Measurements from ENCODE around the gene PLXDC2. TPM values are rescaled to one million over a fixed set of nuclear protein-coding genes. Genes with fewer than 3 reads are reported as not detected.
A peak's percentile ranks its signal among the peaks of the same experiment; 100 is the strongest.
"Not testable (repeated sequence)": the region's sequence is repeated elsewhere in the genome, so short reads cannot be mapped to it uniquely, and the experiment has no call there.

PLXDC2 gene
- total RNA-seq, 8 experiments from 2014 or later: 3.7 to 129 (median 7.6) TPM

DNA sequence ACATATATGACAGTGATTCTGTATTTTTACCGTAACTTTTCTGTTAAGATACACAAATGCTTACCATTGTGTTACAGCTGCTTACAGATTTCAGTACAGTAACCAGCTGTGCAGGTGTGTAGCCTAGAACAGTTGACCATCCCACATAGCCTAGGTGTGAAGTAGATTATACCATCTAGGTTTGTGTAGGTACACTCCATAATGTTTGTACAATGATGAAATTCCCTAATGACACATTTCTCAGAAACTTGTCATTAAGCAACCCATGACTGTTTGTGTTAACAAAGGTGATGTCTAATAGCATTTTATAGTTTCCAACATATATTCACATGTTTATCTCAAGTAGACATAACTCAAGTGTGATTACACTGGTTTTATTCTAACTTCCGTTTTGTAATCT, 218.5 kb downstream of the PLXDC2 start:
- Histone ChIP-seq H3K27ac (no peak overlapping the region), H3K4me3 (no peak overlapping the region), H3K4me1 (replicated peaks in 1 of 2) (no peaks in the 10 kb centered on the region)
- in situ Hi-C loops (cut with MboI; ENCODE audit: low pct_unique_long_range_greater_than_20kb in 2 of 9, low sequenced_read_pairs in 9 of 9, unreplicated experiment in 9 of 9): no loop called here
- 42 to 100% (median 91%) methylated on average over 1 to 2 of the region's 2 CpGs for WGBS, 10 experiments
- ATAC-seq (replicated peaks in 6 of 8): no peak

DNA sequence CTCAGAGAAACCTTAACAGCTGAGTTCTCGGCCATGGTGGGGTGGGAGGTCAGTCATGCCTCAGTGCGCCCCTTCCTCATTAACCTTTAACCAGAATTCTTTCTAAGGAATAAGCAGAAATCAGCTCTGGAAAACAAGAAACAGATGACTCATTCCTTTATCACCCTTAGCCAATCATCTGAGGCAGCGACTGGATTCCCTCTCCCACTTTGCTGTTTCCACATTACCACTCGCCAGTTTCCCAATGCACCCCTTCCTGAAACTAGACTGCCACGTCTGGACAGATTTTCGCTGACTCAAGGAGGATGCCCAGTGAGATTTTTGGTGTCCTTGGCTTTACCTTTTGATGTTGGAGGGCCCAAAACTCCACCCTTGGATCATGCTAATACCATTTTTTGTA, 223.8 kb downstream of the PLXDC2 start:
- WGBS, 10 experiments: 29 to 100% (median 53%) methylated on average over 1 to 4 of the region's 6 CpGs; no CpG with 5 or more reads in 3 of the 10 experiments
- ATAC-seq (replicated peaks in 6 of 8): no peak
- Histone ChIP-seq H3K4me3 (no peak overlapping the region), H3K4me1 (replicated peaks in 1 of 2) (no peaks in the 10 kb centered on the region), H3K27ac (no peak overlapping the region)
- in situ Hi-C loops (cut with MboI; ENCODE audit: low pct_unique_long_range_greater_than_20kb in 2 of 9, low sequenced_read_pairs in 9 of 9, unreplicated experiment in 9 of 9): no loop called here

DNA sequence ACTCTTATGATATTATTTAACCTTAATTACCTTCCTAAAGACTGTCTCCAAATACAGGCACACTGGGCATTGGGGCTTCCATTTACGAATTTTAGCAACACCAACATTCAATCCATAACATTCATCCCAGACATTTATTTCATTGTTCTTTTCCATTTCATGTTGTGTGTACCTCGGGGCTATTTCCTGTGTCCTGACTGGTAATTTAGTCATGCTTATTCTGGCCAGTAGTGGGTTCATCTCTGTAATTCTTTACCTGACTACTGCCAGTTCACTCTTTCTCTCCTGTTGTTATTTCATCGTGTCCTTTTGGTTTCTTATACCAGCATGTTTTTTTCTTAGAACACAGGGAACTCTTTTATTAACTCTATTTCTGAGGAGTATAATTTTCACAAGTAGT, 225.7 kb downstream of the PLXDC2 start:
- no peak for ATAC-seq (replicated peaks in 6 of 8)
- no peak overlapping the region for H3K27ac ChIP-seq
- in situ Hi-C loops (cut with MboI; ENCODE audit: low pct_unique_long_range_greater_than_20kb in 2 of 9, low sequenced_read_pairs in 9 of 9, unreplicated experiment in 9 of 9): no loop called here
- H3K4me3 ChIP-seq: no peak overlapping the region
- H3K4me1 ChIP-seq (replicated peaks in 1 of 2): no peaks in the 10 kb centered on the region
- WGBS, 10 experiments: 0 to 89% (median 83%) methylated on average over 2 to 3 of the region's 3 CpGs; no CpG with 5 or more reads in 1 of the 10 experiments

DNA sequence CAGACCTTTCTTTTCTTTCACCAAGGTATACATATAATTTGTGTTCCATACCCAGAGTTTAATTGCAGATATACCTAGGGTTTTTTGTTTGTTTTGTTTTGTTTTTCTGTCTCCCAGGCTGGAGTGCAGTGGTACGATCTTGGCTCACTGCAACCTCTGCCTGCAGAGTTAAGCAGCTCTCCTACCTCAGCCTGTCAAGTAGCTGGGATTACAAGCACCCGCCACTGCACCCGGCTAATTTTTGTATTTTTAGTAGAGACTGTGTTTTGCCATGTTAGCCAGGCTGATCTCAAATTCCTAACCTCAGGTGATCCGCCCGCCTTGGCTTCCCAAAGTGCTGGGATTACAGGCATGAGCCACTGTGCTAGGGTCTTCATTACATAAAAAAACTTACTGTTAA, 228.9 kb downstream of the PLXDC2 start:
- not testable (repeated sequence) for ATAC-seq (replicated peaks in 6 of 8); H3K4me3 ChIP-seq

DNA sequence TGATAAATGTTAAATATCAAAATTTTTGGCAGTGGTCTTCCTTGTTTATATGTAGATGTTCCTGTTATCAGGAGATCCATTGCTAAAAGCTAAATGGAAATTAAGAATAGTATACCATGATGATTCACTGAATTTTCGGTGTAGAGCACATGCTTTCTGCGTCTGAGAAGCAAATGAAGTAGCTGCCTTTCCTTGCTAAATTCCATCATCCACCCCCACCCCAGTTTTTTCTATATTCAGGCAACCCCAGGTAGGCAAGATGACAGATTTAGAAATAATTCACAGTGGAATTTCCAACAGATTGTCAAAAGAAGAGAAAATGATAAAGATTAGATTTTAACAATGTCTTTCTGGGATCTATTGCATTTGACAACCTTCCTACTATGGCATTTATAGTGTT, 231.9 kb downstream of the PLXDC2 start:
- H3K4me3 ChIP-seq: no peak overlapping the region
- ATAC-seq (replicated peaks in 6 of 8): no peak
- no peaks in the 10 kb centered on the region for H3K4me1 ChIP-seq (replicated peaks in 1 of 2)
- in situ Hi-C loops (cut with MboI; ENCODE audit: low pct_unique_long_range_greater_than_20kb in 2 of 9, low sequenced_read_pairs in 9 of 9, unreplicated experiment in 9 of 9): no loop called here
- no peak overlapping the region for H3K27ac ChIP-seq
- WGBS, 10 experiments: 0 to 100% (median 93%) methylated on average over 1 to 2 of the region's 2 CpGs; no CpG with 5 or more reads in 1 of the 10 experiments

More for the DNA sequence above, 228.9 kb downstream of the PLXDC2 start:
- H3K27ac ChIP-seq; in situ Hi-C loops (cut with MboI; ENCODE audit: low pct_unique_long_range_greater_than_20kb in 2 of 9, low sequenced_read_pairs in 9 of 9, unreplicated experiment in 9 of 9); H3K4me1 ChIP-seq (replicated peaks in 1 of 2): not testable (repeated sequence)
- WGBS, 10 experiments: 43 to 100% (median 91%) methylated on average over 1 to 5 of the region's 5 CpGs; no CpG with 5 or more reads in 1 of the 10 experiments

DNA sequence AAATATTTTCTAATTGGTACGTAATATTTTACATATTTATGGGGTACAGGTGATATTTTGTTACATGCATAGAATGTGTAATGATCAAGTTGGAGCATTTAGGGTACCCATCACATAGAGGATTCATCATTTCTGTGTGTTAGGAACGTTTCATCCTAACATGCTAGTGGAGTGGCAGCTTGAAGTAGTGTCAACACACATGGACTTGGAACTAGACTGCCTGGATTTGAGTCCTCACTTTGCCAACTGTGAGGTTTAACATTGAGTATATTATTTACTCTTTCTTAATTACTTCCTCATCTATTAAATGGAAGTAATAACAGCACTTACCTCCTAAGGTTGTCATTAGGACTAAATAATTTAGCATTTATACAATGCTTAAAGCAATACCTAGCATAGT, 241.9 kb downstream of the PLXDC2 start:
- H3K27ac ChIP-seq: no peak overlapping the region
- no peaks in the 10 kb centered on the region for H3K4me1 ChIP-seq (replicated peaks in 1 of 2)
- WGBS, 10 experiments: 0 to 100% (median 40%) methylated on average over 1 to 2 of the region's 2 CpGs; no CpG with 5 or more reads in 3 of the 10 experiments
- no peak for ATAC-seq (replicated peaks in 6 of 8)
- no peak overlapping the region for H3K4me3 ChIP-seq
- in situ Hi-C loops (cut with MboI; ENCODE audit: low pct_unique_long_range_greater_than_20kb in 2 of 9, low sequenced_read_pairs in 9 of 9, unreplicated experiment in 9 of 9): no loop called here

DNA sequence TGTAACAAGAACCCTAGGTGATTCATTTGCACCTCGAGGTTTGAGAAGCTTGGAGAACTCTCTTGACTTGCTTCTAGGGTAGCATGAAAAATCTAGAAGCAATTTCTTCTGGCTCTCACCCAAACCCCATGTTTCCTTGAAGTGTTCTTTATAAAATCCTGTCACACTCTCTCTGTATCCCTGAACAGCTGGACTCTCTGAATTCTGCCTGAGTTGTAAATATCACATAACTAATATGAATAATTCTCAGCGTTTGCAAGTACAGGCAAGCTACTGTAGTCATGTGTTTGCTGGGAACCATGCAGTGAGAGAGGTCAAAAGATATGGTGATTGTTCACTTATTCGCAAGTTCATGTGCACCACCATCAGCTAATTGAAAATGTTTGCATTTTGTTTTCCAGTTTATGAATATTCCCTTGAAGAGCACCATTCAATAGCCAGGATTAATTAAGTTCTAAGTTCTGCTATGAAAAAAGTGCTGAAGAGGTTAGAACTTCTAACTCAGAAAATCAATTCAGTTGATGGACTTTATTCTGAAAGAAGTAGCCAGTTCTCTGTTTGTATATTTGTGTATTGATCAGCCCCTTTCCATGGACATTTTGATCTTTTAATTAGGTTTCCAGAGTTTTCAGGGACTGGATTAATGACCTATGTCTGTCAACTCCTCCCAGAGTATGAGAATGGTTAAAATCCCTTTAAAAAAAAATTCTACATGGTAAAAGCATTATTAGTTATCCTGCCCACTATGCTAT, 243.0 kb downstream of the PLXDC2 start:
- ATAC-seq (replicated peaks in 6 of 8): peak in 4 of 8 experiments; percentile 21 to 90 (median 70)
- no peak overlapping the region for H3K4me3 ChIP-seq
- in situ Hi-C loops (cut with MboI; ENCODE audit: low pct_unique_long_range_greater_than_20kb in 2 of 9, low sequenced_read_pairs in 9 of 9, unreplicated experiment in 9 of 9): no loop called here
- no peak overlapping the region for H3K27ac ChIP-seq
- WGBS, 10 experiments: 7 to 100% (median 53%) methylated on average over 1 to 3 of the region's 3 CpGs
- no peaks in the 10 kb centered on the region for H3K4me1 ChIP-seq (replicated peaks in 1 of 2)

DNA sequence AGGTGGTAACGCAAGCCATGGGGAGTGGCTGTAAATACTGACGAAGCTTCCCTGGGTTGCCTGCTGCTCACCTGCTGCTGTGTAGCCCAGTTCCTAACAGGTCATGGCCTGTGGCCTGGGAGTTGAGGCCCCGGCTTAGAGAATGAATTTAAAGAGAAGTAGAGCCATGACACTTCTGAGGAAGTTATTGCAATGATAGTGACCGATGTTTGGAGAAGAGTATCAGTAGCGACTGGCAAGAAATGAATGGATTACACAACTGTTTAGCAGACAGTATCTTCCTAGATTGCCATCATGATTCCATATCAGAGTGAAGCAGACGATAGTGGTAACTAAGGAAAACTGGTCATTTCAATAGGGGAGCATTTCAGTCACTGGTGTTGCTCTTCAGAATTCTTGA, 249.6 kb downstream of the PLXDC2 start:
- Histone ChIP-seq H3K4me3 (no peak overlapping the region), H3K27ac (no peak overlapping the region), H3K4me1 (replicated peaks in 1 of 2) (no peaks in the 10 kb centered on the region)
- in situ Hi-C loops (cut with MboI; ENCODE audit: low pct_unique_long_range_greater_than_20kb in 2 of 9, low sequenced_read_pairs in 9 of 9, unreplicated experiment in 9 of 9): no loop called here
- ATAC-seq (replicated peaks in 6 of 8): no peak
- 33 to 100% (median 94%) methylated on average over 3 to 6 of the region's 6 CpGs; no CpG with 5 or more reads in 3 of the 10 experiments for WGBS, 10 experiments

DNA sequence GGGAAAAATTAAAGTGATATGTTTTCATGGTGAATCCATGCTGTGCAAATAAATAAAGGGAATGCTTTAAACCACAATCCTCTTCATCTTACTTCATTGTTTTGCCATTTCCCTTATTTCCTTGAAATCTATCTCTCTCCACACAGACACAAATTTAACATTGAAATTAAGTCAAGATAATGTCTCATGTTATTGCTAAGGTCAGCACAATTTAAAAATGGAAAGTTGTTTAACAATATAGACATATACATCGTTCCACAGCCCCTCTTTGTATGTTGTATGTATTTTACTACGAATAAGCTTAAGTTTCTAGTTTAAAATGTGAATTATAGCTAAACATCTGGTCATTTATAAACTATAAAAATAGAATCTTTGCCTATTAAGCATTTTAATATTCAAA, 256.9 kb downstream of the PLXDC2 start:
- Histone ChIP-seq H3K4me3 (no peak overlapping the region), H3K4me1 (replicated peaks in 1 of 2) (no peaks in the 10 kb centered on the region), H3K27ac (no peak overlapping the region)
- in situ Hi-C loops (cut with MboI; ENCODE audit: low pct_unique_long_range_greater_than_20kb in 2 of 9, low sequenced_read_pairs in 9 of 9, unreplicated experiment in 9 of 9): no loop called here
- ATAC-seq (replicated peaks in 6 of 8): no peak
- WGBS, 10 experiments: 0 to 100% (median 92%) methylated on average over 1 to 2 of the region's 2 CpGs; no CpG with 5 or more reads in 1 of the 10 experiments

DNA sequence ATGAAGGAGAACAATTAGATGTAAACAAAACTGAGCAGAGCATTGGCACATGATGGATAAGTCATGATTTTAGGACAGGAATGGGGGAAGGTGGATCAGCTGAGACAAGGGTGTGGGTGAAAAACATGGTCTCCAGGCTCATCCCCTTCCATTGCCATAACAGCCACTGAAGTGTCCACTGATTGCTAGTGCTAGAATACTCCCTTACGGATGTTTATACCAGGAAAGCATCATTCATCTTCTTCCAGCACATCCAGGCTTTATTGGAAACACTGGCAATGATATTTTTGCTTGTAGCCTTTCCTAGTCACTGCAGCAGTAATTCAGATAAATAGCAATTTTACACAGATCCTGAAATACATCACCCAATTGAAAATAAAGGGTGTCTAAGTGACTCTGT, 259.5 kb downstream of the PLXDC2 start:
- H3K27ac ChIP-seq: no peak overlapping the region
- H3K4me1 ChIP-seq (replicated peaks in 1 of 2): no peaks in the 10 kb centered on the region
- 0 to 83% (median 46%) methylated on average over 1 of the region's 1 CpG; no CpG with 5 or more reads in 2 of the 10 experiments for WGBS, 10 experiments
- in situ Hi-C loops (cut with MboI; ENCODE audit: low pct_unique_long_range_greater_than_20kb in 2 of 9, low sequenced_read_pairs in 9 of 9, unreplicated experiment in 9 of 9): no loop called here
- no peak overlapping the region for H3K4me3 ChIP-seq
- peak in 4 of 8 experiments; percentile 33 to 72 (median 58) for ATAC-seq (replicated peaks in 6 of 8)

DNA sequence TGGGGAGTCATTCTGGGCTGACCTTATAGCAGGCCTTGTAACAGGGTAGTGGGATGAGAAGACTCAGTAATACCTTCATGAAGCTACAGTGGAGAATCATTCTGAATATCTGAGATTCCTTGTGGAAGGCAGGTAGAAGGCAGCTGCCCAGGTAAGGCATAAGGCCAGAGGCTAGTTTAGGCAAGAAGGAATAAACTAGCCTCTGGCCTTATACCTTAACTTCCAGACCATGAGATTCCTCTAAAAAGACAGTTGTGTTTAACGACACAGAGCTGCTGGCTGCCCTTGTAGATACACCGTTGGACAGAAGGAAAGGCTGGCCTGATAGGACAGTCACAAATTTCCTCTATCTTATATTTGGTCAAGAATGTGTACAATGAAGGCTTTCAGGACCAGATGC, 268.2 kb downstream of the PLXDC2 start:
- Histone ChIP-seq H3K4me1 (replicated peaks in 1 of 2) (peaks cover 8 to 14% of the 10 kb centered on the region in 2 donors), H3K27ac (no peak overlapping the region), H3K4me3 (no peak overlapping the region)
- in situ Hi-C loops (cut with MboI; ENCODE audit: low pct_unique_long_range_greater_than_20kb in 2 of 9, low sequenced_read_pairs in 9 of 9, unreplicated experiment in 9 of 9): no loop called here
- ATAC-seq (replicated peaks in 6 of 8): no peak
- 43 to 100% (median 80%) methylated on average over 1 to 2 of the region's 2 CpGs; no CpG with 5 or more reads in 3 of the 10 experiments for WGBS, 10 experiments

DNA sequence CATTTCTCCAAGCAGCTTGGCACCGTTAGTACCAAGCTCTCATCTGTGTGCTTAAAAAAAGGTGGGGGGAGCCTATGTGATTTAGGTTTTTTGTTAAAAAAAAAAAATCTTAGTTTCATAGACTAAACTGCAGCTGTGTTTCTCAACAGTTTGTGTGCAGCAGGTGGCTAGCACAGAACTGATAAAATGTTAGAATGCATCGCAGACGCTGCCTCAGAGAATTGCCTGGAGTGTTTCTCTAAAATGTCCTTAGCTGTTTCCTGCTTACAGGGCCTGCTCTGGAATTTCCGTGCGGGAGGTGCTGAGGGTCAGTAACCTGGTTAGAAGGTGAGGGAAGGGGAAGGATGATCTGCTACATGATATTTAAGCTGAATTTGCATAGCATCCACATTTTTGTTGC, 268.9 kb downstream of the PLXDC2 start:
- Histone ChIP-seq H3K27ac (no peak overlapping the region), H3K4me1 (replicated peaks in 1 of 2) (peaks cover 8 to 14% of the 10 kb centered on the region in 2 donors), H3K4me3 (no peak overlapping the region)
- in situ Hi-C loops (cut with MboI; ENCODE audit: low pct_unique_long_range_greater_than_20kb in 2 of 9, low sequenced_read_pairs in 9 of 9, unreplicated experiment in 9 of 9): no loop called here
- 62 to 91% (median 79%) methylated on average over 1 to 5 of the region's 5 CpGs; no CpG with 5 or more reads in 4 of the 10 experiments for WGBS, 10 experiments
- ATAC-seq (replicated peaks in 6 of 8): peak in 1 of 8 experiments; percentile 9

DNA sequence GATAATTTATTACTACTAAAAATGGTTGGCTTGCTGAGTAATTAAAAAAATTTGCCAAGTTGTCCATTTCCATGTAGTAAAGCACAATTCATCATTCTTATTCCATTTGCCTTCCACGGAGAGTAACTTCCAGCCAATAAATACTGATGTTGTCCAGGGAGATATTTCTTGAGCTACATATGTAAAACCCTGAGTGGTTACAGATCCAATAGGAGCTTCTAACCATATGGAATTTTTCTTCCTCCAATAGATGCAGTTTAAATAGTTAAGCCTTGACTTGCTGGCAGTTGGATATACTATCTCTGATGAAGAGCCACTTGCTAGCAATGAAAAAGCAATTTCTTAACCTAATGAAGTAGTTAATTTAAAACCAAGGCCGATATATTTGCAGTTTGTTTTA, 271.1 kb downstream of the PLXDC2 start:
- WGBS, 10 experiments: 13 to 100% (median 87%) methylated on average over 1 to 2 of the region's 2 CpGs
- no peak for ATAC-seq (replicated peaks in 6 of 8)

More for the DNA sequence above, 271.1 kb downstream of the PLXDC2 start:
- in situ Hi-C loops (cut with MboI; ENCODE audit: low pct_unique_long_range_greater_than_20kb in 2 of 9, low sequenced_read_pairs in 9 of 9, unreplicated experiment in 9 of 9): no loop called here
- Histone ChIP-seq H3K27ac (no peak overlapping the region), H3K4me1 (replicated peaks in 1 of 2) (peaks cover 8 to 20% of the 10 kb centered on the region in 2 donors), H3K4me3 (no peak overlapping the region)
